HepG2 (cell line): Measurements from ENCODE around the gene SORBS2. TPM values are rescaled to one million over a fixed set of nuclear protein-coding genes. Genes with fewer than 3 reads are reported as not detected.

Experiments used
- ZSCAN30 ChIP-seq: sonication (generic); formaldehyde crosslinking; IDR thresholded peaks from 2 replicates; pipeline ENCODE4 v1.5.0; 2020; ENCODE audit warnings: mild to moderate bottlenecking, missing genetic modification reagents
- polyA plus RNA-seq, 8 experiments: library from polyadenylated mRNA; depleted of rRNA in 3 of 8; stranded (reverse) in 7 of 8; unstranded in 1 of 8; fragments of >200 nt; fragmentation: Illumina TruSeq in 4 of 8; extraction: Trizol in 4 of 8; gene quantifications; 2 replicates each; pipeline versions ENCODE4 v1.2.1 to v1.2.3, GENCODE V29; 2011 to 2016; ENCODE audit warnings: low read depth in 4 of 8, missing spikeins in 1 of 8, mixed read lengths in 1 of 8; ENCODE audit not compliant: insufficient read depth in 1 of 8
- total RNA-seq, 5 experiments: library from RNA; depleted of rRNA; stranded (reverse); fragments of >200 nt; fragmentation: Illumina TruSeq; extraction: Trizol; gene quantifications; 2 replicates each; pipeline ENCODE4 v1.2.3, GENCODE V29; 2016; ENCODE audit warnings: low read depth in 1 of 5
- TF ChIP-seq, protein P1 (sequence below): sonication (generic); formaldehyde crosslinking; IDR thresholded peaks from 2 replicates; pipeline ENCODE4 v1.5.0; 2020; ENCODE audit warnings: mild to moderate bottlenecking, missing genetic modification reagents, borderline replicate concordance
- TF ChIP-seq, protein P2 (sequence below): sonication (generic); formaldehyde crosslinking; IDR thresholded peaks from 2 replicates; pipeline ENCODE4 v1.4.0; 2020; ENCODE audit warnings: missing genetic modification reagents

SORBS2 gene
- total and polyA plus RNA-seq, 2 of the 13 experiments (the other 11 are each of a cell fraction or from before 2014, with no cell fraction given) = 25.0 to 80.5 TPM

DNA sequence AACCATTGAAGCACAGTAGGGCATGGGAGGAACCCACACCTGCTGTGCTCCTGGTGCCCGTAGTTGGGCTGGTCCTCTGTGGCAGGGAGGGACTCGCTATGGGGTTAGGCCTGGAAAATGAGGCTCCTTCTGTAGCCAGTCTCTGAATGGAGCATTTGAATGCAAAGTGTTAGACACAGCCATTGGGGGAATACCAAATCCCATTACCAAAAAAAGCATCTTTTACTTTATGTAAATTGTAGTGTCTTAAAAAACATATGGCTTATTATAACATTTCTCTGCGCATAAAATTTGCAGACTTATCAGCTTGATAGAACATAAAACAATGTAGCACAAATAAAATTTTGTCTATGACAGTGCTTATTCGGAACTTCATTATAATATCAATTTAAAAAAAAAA, 147.5 kb downstream of the SORBS2 start (continued):
- TF ChIP-seq, protein P1, sequence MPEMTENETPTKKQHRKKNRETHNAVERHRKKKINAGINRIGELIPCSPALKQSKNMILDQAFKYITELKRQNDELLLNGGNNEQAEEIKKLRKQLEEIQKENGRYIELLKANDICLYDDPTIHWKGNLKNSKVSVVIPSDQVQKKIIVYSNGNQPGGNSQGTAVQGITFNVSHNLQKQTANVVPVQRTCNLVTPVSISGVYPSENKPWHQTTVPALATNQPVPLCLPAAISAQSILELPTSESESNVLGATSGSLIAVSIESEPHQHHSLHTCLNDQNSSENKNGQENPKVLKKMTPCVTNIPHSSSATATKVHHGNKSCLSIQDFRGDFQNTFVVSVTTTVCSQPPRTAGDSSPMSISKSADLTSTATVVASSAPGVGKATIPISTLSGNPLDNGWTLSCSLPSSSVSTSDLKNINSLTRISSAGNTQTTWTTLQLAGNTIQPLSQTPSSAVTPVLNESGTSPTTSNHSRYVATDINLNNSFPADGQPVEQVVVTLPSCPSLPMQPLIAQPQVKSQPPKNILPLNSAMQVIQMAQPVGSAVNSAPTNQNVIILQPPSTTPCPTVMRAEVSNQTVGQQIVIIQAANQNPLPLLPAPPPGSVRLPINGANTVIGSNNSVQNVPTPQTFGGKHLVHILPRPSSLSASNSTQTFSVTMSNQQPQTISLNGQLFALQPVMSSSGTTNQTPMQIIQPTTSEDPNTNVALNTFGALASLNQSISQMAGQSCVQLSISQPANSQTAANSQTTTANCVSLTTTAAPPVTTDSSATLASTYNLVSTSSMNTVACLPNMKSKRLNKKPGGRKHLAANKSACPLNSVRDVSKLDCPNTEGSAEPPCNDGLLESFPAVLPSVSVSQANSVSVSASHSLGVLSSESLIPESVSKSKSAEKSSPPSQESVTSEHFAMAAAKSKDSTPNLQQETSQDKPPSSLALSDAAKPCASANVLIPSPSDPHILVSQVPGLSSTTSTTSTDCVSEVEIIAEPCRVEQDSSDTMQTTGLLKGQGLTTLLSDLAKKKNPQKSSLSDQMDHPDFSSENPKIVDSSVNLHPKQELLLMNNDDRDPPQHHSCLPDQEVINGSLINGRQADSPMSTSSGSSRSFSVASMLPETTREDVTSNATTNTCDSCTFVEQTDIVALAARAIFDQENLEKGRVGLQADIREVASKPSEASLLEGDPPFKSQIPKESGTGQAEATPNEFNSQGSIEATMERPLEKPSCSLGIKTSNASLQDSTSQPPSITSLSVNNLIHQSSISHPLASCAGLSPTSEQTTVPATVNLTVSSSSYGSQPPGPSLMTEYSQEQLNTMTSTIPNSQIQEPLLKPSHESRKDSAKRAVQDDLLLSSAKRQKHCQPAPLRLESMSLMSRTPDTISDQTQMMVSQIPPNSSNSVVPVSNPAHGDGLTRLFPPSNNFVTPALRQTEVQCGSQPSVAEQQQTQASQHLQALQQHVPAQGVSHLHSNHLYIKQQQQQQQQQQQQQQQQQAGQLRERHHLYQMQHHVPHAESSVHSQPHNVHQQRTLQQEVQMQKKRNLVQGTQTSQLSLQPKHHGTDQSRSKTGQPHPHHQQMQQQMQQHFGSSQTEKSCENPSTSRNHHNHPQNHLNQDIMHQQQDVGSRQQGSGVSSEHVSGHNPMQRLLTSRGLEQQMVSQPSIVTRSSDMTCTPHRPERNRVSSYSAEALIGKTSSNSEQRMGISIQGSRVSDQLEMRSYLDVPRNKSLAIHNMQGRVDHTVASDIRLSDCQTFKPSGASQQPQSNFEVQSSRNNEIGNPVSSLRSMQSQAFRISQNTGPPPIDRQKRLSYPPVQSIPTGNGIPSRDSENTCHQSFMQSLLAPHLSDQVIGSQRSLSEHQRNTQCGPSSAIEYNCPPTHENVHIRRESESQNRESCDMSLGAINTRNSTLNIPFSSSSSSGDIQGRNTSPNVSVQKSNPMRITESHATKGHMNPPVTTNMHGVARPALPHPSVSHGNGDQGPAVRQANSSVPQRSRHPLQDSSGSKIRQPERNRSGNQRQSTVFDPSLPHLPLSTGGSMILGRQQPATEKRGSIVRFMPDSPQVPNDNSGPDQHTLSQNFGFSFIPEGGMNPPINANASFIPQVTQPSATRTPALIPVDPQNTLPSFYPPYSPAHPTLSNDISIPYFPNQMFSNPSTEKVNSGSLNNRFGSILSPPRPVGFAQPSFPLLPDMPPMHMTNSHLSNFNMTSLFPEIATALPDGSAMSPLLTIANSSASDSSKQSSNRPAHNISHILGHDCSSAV = no peak
- TF ChIP-seq, protein P2, sequence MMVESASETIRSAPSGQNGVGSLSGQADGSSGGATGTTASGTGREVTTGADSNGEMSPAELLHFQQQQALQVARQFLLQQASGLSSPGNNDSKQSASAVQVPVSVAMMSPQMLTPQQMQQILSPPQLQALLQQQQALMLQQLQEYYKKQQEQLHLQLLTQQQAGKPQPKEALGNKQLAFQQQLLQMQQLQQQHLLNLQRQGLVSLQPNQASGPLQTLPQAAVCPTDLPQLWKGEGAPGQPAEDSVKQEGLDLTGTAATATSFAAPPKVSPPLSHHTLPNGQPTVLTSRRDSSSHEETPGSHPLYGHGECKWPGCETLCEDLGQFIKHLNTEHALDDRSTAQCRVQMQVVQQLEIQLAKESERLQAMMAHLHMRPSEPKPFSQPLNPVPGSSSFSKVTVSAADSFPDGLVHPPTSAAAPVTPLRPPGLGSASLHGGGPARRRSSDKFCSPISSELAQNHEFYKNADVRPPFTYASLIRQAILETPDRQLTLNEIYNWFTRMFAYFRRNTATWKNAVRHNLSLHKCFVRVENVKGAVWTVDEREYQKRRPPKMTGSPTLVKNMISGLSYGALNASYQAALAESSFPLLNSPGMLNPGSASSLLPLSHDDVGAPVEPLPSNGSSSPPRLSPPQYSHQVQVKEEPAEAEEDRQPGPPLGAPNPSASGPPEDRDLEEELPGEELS (CRISPR knock-in tag) = no peak
- no peak for TF ChIP-seq ZSCAN30 (CRISPR knock-in tag)
